HG03280 (cell line): ENCODE measurements around the gene MAP3K20.

Source experiments
- ATAC-seq: cut with Tn5 transposase; IDR thresholded peaks from one replicate; pipeline ENCODE4 v1.9.1; 2021; ENCODE audit warnings: mild to moderate bottlenecking, moderate library complexity; ENCODE audit not compliant: unreplicated experiment

MAP3K20 gene

DNA sequence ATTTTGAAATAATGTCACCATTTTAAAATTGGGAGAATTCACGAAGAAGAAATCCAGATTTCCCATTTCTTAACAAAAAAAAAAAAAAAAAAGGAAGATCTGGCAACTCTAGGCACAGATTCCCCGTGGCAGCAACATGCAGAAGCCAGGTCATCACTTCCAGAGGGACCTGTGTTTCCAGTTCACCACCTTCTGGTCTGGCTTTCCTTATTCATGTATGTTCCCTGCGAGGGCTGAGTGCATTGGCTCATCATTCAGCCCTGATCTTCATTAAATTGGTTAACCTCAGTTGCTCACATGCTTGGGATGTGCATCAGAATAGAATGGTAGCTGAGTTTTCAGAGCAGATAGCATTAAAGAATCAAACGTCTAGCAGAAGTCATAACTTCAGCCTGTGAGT lies 25.0 kb upstream of the MAP3K20 start:
- no peak for ATAC-seq

DNA sequence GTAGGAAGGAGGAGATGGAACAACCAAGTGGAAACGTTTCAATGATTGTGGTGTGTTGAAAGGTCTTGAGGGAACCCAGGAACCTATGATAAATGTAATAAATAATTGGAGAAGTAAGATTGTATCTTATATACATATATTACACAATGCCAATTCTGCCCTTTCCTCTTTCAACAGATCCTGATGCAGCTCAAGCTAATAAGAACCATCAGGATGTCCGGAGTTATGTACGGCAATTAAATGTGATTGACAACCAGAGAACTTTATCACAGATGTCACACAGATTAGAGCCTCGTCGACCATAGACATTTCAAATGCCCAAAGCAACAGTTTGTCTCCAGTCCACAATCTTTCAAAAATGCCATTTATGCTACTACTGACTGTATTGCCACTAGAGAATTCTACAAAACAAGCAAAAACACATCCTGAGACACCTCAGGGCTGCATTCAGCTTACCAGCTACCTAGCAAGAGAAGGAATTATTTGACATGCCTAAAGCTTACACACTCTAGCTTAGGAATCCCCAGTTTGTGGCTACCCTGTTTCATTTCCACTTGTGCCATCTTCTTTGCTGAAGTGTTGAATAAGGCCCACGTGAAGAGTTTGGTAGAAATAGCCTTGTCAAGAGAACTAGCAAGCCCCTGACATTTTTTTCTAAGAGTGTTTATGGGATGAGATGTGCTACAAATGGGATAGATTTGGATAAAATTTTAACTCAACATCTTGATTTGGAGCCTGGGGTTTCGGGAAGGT lies 24.0 kb upstream of the MAP3K20 start:
- no peak for ATAC-seq

DNA sequence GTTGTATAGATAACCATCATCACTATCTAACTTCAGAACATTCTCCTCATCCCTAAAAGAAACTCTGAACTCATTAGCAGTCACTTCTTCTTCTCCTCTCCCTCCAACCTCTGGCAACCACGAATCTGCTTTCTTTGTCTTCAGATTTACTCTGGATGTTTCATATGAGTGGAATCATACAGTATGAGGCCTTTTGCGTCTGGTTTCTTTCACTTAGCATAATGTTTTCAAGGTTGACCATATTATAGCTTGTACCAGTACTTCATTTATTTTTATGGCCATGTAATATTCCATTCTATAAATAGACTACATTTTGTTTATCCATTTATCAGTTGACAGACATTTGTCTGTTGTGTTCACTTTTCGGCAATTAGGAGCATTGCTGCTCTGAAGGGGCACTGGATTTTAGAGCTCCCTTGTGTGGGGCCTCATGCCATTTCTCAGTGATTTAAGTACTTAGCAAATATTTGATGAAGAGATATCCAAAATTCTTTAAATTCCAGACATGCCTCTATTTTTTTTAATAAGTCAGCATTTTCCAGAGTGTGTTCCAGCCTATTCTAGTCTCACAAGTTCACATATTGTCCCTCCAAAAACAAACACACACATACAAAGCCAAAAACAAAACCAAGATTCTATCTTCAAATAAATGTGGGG lies 22.5 kb upstream of the MAP3K20 start:
- ATAC-seq: no peak

DNA sequence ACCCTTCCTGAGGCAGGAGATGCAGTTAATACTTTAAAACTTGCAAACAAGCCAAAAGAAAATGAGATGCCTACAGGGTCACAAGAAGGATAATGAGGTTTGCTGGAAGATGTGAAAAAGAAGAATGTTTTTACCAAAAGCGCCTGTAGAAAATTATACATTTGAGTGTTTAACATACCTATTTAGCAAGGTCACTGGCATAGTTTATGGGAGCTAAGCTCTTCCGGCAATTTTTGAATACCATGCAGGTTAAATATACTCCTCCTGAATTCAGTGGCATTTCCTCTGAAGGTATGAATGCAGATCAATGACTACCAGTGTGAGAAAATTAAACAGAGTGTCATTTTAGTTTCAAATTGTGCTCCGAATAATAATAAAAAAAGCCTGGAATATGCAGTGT lies 21.2 kb upstream of the MAP3K20 start:
- ATAC-seq: no peak

DNA sequence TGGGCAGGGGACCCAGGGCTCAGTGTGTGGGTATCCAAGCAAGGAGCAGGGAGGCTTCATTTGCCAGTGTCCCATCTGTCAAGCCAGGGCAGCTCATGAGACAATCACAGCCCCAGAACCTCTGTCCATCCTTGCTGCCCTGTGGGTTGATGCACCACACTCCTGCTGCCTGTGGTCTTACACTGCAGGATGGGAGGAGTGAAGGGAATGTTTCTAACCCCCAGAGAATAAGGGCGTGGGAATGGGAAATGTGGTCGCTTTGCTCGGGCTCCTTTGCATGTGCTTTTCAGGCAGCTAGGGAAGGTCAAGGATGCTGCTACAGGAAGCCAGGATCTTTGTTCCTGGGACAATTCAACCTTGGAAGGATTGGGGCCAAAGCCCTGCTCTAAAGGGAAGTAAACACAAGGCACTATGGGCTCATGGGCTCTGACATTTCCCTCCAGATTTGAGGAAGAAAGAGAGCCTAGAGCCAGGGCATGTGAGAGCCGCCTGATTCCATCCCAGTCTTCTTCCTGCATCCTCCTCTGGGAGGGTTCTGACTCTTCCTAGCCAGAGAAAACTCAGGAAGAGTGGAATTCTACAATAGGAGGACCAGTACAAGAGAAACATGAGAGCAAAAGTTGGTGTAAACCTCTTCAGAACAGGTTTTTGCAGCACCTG lies 18.8 kb upstream of the MAP3K20 start:
- ATAC-seq: no peak

DNA sequence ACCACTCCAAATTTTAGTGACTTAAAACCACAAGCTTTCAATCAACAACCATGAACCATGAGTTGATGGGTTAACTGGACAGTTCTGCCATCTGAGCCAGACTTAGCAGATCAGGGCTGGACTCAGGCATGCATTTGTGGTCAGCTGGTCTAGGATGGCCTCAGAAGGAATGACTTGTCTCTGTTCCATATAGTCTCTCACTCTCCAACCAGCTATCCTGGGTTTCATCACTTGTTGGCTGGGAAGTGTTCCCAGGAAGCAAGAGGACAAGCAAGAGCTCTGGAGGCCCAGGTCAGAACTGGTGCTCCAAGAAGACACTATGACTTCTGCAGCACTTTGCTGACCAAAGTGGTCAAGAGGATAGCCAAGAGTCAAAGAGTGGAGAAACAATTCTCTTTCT lies 17.5 kb upstream of the MAP3K20 start:
- no peak for ATAC-seq

DNA sequence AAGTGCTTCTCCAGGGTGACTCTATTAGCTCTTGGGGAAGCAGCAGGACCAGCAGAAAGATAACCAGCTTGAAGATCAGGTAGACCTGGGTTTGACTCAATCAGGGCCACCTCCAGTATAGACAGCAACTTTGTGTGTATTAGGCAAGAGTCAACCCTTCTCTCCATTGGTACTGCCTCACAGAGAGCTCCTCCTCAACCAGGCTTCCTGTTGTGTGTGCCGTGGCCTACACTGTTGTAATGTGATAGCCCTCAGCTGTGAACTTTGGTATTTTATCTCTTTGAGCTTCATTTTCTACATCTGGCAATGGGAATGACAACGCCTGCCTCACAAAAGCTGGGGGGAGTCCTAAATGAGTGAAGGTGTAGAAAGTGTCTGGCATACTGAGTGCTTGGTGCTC lies 17.0 kb upstream of the MAP3K20 start:
- no peak for ATAC-seq

DNA sequence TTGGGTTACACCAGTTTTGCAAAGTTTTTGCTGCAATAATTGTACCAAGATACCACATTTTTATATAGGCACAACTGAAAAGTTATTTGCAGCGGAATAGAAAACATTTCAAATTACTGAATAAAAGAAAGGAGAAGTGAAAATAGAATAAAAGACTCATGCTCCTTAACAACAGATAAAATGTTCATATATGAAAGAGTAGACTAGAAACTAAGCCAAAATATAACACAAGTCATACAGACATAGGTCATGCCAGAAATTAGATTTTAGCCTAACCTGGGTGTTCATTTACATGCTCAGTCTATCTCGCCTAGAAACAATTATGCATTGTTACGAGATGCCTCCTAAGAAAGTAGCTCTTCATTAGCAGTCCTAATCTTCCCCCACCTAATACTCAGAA lies 16.4 kb upstream of the MAP3K20 start:
- ATAC-seq: no peak

DNA sequence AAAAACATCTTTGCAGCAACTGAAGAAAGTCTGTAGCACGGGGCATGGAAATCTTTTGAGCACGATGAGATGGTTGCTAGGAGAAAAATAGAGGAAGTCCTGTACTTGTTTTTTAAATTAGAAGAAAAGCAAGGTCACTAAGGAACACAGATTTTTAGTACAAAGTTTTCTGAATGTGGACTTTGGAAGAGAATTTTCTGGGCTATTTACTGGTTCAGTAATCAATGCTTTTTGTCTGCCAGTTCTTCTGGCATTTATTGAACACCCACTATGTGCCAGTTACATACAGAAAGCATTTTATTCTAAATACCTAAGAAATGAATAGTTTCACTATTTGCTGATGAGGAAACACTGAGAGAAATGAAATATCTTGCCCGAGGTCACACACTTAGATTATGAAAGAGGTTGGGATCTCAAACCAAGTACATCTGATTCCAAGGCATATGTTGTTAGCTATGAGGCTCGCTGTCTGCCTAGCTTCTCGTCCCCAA lies 15.6 kb upstream of the MAP3K20 start:
- ATAC-seq: no peak

DNA sequence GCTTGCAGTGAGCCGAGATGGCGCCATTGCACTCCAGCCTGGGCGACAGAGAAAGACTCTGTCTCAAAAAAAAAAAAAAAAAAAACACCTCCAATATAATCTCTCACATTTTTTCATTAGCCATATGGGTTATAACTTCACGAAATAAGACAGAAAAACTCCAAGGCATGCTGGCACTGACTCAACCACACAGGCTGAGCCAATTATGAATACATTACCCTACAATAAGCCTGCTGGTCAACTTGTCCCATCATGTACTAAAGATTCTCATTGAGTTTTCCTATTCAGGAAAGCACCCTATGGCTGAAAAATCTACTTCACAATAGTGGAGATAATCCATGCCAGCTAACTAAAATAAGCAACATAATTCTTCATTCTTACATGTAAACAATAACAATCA lies 12.8 kb upstream of the MAP3K20 start:
- ATAC-seq: no peak

DNA sequence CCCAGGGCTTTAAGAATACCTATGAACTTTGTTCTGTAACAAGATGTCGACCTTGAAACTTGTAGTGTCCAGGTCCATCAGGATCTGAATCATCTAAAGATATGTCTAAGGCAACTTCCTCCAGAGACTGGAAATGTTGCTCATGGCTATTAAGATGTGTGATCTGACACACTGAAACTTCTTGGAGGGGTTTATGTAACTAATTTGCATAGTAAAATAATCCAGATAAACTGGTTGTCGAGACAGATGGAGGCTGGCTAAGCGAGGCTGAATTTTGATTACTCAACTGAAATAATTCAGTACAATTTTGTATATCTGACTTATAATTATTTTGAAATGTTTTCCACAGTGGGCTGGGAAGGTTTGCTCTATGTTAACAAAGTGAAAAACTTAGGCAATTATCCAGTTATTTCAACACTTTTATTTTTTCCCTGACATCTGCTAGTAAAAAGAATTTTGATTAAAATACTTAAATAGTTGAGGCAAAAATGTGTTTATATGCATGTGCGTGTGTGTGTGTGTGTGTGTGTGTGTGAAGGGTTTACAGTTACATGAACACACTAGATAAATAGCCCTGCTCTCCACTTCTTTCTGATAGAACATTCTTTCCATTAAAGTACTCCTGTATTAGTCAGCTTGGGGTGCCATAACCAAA lies 11.4 kb upstream of the MAP3K20 start:
- ATAC-seq: no peak

DNA sequence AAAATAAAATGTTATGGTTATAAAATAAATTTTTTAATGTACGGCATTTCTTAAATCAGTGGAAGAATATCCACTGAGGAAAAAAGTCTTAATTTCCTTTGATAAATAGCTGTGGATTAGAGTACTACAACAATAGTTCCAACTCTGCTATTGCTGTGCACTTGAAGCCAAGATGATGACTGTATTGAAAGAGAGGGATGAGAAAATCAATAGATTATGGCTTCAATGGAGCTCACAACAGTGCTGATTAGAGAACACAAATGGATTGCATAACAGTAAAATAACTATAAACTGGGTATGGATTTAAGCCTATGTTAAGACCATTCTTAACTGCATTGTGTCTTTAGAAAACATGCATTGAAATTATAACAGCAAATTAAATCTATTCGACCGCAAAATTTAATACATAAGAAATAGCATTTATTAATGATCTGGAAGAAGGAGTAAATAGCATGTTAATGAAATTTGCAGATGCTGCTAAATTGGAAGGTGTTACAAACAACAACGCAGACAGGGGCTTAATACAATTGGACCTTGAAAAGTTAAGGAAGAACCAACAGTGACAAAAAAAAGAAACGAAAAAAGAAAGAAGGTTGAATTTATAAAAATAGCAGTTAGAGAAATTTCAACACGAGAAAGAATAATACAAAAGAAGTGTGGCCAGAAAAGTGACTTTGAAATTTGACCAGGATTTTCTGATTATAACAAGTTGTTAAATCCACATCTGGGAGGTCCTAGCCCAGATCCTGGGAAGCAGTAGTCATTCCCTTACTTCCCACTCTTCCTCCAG lies 8.6 kb upstream of the MAP3K20 start:
- no peak for ATAC-seq

DNA sequence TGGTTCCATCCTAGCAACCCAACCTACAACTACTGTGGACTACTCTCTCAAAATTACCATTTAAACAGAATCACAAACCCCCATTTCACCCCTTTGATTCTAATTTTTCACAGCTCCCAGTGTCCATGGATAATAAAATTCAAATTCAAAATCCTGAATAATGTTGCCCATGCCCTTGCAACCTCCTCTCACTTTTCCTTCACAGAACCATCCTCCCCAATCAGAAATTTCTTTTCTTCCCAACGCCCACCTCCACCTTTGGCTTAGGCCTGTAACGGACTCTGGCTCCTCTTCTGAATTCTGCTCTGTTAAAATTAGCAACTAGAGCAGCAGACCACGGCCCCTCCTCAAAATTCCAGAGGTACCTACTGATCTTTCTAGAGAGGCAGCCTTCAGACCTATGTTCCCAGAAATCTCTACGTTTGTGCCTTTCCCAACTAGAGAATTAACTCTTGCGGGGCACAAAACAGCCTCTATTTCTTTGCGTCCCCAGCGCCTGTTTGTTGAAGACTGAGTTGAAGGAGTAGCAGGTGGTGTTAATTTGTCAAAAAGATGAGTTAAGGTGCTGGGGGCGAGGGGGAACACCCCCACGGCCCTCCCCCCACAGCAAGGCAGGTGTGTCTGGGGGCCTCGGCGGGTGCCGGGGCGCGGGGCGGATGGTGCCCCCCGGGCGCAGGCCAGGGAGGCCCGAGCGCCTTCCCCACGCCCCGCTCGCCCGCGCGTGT lies 428 bp upstream of the MAP3K20 start:
- ATAC-seq: no peak

DNA sequence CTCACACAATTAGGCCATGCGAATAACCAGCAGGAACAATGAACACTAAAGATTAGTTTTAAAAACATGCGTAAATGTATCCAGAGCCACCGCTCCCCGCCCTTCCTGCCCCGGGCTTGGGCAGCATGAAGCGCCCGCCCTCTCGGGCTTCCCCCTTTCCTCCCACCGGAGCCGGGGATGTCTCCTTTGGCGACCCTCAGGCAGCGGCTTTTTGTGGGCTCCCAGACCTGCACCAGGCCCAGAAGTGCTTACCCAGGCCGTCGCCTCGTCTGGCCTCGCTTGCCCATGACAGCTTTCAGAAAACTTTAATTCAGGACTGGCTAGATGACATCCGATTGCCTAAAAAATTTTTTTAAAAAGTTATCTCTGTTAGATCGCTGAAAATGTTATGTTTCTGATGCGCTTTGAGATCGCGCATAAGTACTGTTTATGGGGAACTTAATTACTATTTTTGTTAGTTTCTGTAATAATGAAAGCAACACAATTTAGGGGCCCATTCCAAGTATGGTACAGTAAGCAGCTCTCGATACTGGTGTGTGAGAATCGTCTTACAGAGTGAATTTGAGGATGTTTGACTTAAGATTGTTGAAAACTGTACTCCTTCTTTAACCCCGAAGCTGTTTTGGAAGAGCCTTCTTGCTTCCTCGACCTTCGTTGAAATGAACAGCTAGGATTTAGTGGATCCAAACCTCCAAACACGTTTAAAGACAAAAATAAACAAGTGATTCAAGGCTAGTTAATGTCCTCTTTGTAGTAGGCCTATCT lies 1.1 kb downstream of the MAP3K20 start:
- ATAC-seq: peak; percentile 28

DNA sequence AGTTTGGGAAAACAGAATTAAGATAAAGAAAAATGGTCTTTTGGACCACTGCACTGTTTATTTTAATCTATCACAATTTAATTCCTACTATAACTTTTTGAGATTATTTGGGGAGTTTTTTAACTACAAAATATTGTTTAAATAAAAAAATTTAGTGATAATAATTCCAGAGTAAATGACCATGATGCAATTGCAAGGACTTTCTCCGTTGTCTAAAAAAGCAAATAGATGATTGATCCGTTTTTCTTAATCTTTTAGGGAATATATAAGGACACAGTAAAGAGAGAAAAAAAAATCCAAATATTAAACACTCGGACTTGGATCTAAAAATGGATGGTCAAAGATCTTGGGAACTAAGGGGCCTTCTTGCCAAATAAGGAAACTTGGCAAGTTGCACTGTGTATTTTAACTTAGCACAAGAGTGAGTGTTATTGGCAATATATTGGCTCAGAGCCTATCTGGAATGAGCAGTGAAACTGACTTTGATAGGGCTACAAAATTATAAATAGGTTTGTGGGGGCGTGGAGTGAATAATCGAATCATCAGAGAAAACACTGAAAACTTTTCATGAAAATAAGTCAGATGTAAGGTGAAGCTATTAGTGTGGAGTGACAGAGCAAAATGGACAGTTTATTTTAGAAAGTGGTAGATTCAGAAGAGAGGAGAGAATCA lies 2.0 kb downstream of the MAP3K20 start:
- no peak for ATAC-seq

DNA sequence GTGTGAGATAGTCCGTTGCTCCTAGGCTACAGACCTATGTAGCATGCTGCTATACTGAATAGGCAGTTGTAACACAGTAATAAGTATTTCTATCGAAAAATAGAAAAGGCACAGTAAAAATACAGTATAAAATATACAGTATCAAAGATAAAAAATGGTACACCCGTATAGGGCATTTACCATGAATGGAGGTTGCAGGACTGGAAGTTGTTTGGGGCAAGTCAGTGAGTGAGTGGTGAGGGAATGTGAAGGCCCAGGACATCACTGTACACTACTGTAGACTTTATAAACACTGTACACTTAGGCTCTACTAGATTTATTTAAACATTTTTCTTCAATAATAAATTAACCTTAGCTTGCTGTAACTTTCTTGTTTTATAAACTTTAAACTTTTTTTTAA lies 3.5 kb downstream of the MAP3K20 start:
- no peak for ATAC-seq

DNA sequence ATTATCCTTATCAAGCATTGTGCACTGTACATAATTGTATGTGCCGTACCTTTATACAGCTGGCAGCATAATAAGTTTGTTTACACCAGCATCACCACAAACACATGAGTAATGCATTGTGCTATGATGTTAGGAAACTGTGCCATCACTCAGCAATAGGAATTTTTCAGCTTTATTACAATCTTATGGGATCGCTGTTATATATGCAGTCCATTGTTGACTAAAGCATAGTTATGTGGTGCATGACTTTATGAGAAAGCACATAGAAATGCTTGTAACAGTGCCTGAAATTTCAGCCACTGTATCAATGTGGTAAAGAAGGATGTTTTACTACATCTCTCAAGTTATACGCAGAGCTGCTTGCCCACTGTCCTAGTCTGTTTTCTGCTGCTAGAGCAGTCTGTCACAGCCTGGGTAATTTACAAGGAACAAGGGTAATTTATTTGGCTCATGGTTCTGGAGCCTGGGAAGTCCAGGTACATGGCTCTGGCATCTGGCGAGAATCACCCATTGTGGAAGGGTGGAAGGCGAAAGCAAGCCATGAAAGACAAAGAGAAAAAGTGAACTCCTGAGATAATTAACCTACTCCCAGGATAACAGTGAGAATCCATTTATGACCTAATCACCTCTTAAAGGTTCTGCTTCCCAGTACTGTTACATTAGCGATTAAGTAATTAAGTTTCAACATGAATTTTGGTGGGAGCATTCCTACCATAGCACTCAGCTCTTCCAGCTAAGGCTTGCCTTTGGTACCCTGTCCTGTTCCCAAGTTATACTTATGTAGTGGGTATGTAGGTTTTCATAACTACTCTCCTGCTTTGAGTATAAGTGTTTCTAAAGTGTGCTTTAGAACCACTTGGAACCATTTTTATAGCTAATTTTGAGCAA lies 4.6 kb downstream of the MAP3K20 start:
- no peak for ATAC-seq
